ENCODE data around the gene IGLL1. TPM values are rescaled to one million over a fixed set of nuclear protein-coding genes. Genes with fewer than 3 reads are reported as not detected.

Gene IGLL1
- total RNA-seq, 4 donors from 2014 or later = not detected

- Histone ChIP-seq H3K27ac (no peak overlapping the region), H3K4me1 (peaks cover 9 to 22% of the 10 kb centered on the region in 2 donors), H3K36me3 (no peaks in the 10 kb centered on the region), H3K9me3 (no peaks in the 10 kb centered on the region), H3K4me3 (replicated peaks in 1 of 3) (no peak overlapping the region), H3K27me3 (no peaks in the 10 kb centered on the region)
- 91 to 98% methylated on average over 9 to 10 of the region's 10 CpGs for WGBS, 2 donors
- DNase-seq = no peak
- intact Hi-C loops (cut with DNase I) = no loop called here
- TF ChIP-seq POLR2A (IDR thresholded peaks at IDR 0.05) (no peak), CTCF (IDR thresholded peaks at IDR 0.05) (no peak)
Observed at GRCh38 chr22:23569716-23570115, 10.4 kb downstream of the IGLL1 start.

GRCh38 chr22:23569291-23569690 lies 10.8 kb downstream of the IGLL1 start:
- 85 to 88% methylated on average over 2 to 8 of the region's 8 CpGs for WGBS, 2 donors
- DNase-seq = no peak
- Histone ChIP-seq H3K9me3 (no peaks in the 10 kb centered on the region), H3K36me3 (no peaks in the 10 kb centered on the region), H3K27ac (no peak overlapping the region), H3K27me3 (no peaks in the 10 kb centered on the region), H3K4me3 (replicated peaks in 1 of 3) (no peak overlapping the region), H3K4me1 (peaks cover 9 to 22% of the 10 kb centered on the region in 2 donors)
- intact Hi-C loops (cut with DNase I) = no loop called here
- TF ChIP-seq CTCF (IDR thresholded peaks at IDR 0.05) (no peak), POLR2A (IDR thresholded peaks at IDR 0.05) (no peak)

GRCh38 chr22:23566705-23567475 lies 13.2 kb downstream of the IGLL1 start:
- Histone ChIP-seq H3K4me1 (peaks cover 9 to 22% of the 10 kb centered on the region in 2 donors), H3K27me3 (no peaks in the 10 kb centered on the region), H3K36me3 (no peaks in the 10 kb centered on the region), H3K4me3 (replicated peaks in 1 of 3) (peak overlapping the region in 1 of 3 donors; percentile 50), H3K9me3 (no peaks in the 10 kb centered on the region), H3K27ac (no peak overlapping the region)
- 82 to 85% methylated on average over 22 to 23 of the region's 37 CpGs for WGBS, 2 donors
- TF ChIP-seq POLR2A (IDR thresholded peaks at IDR 0.05) = no peak
- TF ChIP-seq CTCF (IDR thresholded peaks at IDR 0.05) = no peak
- intact Hi-C loops (cut with DNase I) = no loop called here
- no peak for DNase-seq

- peaks cover 9 to 22% of the 10 kb centered on the region in 2 donors for H3K4me1 ChIP-seq
- no peaks in the 10 kb centered on the region for H3K27me3 ChIP-seq
- intact Hi-C loops (cut with DNase I) = no loop called here
- H3K4me3 ChIP-seq (replicated peaks in 1 of 3) = peak overlapping the region in 2 of 3 donors; percentile 25 to 50
- DNase-seq = peak; percentile 18
- no peak overlapping the region for H3K27ac ChIP-seq
- no peaks in the 10 kb centered on the region for H3K9me3 ChIP-seq
- TF ChIP-seq POLR2A (IDR thresholded peaks at IDR 0.05) (no peak), CTCF (IDR thresholded peaks at IDR 0.05) (no peak)
- no peaks in the 10 kb centered on the region for H3K36me3 ChIP-seq
- WGBS, 2 donors = 1 to 3% methylated on average over 26 to 56 of the region's 73 CpGs
Observed at GRCh38 chr22:23565915-23566704, 14.0 kb downstream of the IGLL1 start.

Data from thyroid gland (tissue), 4 donors.